ENCODE data around the gene IGSF21. TPM values are rescaled to one million over a fixed set of nuclear protein-coding genes. Genes with fewer than 3 reads are reported as not detected.

IGSF21 gene
- total RNA-seq, result not detected

DNA sequence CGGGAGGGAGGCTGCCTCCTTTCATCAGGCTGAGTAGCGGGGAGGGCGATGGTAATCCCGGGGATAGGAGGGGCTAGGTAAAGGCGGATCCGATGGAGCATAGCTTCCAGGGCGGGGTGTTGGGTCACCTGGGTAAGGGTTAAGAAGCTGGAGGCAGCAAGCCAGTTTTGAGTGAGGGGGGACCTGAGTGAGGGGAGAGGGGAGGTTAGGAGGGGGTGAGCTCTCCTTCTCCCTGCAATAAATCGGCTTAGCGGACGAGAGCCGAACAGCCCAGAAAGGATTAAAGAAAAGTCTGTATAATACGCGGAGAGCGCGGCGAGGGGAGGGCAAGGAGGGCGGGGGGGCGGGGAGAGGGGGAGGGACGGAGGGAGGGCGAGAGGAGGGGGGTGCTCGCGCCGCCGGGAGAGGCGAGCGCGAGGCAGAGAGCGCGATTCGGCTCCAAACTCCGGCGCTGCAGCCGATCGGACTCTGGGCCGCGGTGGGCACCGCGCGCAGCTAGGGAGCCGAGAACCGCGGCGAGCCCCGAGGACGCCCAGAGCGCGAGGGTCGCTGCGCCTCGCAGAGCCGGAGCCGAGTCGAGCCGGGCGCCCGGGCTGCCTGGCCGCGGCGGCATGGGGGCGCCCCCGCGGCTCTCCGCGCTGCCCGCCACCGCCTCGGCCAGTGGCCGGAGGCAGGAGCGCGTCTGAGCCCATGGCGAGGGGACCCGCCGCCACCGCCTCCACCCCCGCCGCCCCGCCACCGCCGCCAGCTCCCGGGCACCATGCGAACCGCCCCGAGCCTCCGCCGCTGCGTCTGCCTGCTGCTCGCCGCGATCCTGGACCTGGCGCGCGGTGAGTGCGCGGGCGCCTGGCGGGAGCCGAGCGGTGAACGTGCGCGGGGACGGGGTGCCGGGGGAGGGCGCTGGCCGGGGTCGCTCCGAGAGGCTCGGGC is at the start of gene IGSF21:
TSS of gene IGSF21 (plus strand) at position 430 of the 930 bp plus-strand sequence. CDS start at position 761, 331 bp downstream.
- Histone ChIP-seq H3K4me3 (peak within 1 kb of the TSS in 1 of 4 donors; percentile 24), H3K4me1 (peaks cover 0 to 20% (median 0%) of the 10 kb centered on the region in 4 donors), H3K27me3 (peaks cover 0 to 31% of the 10 kb centered on the region in 2 donors), H3K9me3 (no peaks in the 10 kb centered on the region), H3K27ac (no peak within 1 kb of the TSS), H3K36me3 (no peaks in the 10 kb centered on the region)
- TF ChIP-seq, protein P1, sequence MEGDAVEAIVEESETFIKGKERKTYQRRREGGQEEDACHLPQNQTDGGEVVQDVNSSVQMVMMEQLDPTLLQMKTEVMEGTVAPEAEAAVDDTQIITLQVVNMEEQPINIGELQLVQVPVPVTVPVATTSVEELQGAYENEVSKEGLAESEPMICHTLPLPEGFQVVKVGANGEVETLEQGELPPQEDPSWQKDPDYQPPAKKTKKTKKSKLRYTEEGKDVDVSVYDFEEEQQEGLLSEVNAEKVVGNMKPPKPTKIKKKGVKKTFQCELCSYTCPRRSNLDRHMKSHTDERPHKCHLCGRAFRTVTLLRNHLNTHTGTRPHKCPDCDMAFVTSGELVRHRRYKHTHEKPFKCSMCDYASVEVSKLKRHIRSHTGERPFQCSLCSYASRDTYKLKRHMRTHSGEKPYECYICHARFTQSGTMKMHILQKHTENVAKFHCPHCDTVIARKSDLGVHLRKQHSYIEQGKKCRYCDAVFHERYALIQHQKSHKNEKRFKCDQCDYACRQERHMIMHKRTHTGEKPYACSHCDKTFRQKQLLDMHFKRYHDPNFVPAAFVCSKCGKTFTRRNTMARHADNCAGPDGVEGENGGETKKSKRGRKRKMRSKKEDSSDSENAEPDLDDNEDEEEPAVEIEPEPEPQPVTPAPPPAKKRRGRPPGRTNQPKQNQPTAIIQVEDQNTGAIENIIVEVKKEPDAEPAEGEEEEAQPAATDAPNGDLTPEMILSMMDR (IDR thresholded peaks at IDR 0.05), result no peak
- TF ChIP-seq POLR2A (IDR thresholded peaks at IDR 0.05), result no peak
- DNase-seq, result no peak

DNA sequence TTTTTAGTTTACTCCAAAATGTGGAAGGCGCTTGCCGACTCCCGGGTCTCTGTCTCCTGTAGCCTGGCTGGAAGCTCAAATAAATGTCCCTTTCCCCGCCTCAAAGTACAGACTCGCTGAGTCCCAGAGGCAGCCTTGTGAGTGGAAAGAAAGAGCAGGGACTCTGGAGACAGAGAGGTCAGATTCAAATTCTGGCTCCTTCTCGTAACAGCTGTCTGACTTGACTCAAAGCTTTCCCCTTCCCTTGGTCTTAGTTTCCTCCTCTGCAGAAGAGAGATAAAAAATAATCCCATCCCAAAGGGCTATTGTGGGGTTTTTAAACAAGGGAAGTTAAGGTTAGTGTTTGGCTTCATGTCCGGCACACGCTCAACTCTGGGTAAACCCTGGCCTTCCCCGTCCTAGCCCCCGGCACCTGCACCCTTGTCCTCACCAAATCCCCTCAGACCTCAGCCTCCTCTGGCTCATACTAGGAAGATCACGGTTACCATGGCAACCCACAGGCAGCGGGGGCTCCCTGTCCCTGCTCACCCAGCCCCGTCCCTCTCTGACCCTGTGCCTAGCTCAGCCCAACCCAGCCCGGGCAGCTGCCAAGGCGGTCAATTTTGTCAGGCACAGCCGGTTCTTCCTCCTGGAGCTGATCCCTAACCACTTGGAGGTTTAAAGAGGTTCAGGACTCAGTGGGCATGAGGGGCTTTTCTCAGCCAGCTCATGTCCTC is 49.2 kb upstream of the IGSF21 start:
- Histone ChIP-seq H3K4me3 (no peak overlapping the region), H3K27ac (no peak overlapping the region), H3K36me3 (no peaks in the 10 kb centered on the region), H3K27me3 (no peaks in the 10 kb centered on the region), H3K4me1 (no peaks in the 10 kb centered on the region), H3K9me3 (no peaks in the 10 kb centered on the region)
- DNase-seq, result no peak
- TF ChIP-seq POLR2A (IDR thresholded peaks at IDR 0.05), result no peak
- TF ChIP-seq, protein P1 (IDR thresholded peaks at IDR 0.05), result no peak

DNA sequence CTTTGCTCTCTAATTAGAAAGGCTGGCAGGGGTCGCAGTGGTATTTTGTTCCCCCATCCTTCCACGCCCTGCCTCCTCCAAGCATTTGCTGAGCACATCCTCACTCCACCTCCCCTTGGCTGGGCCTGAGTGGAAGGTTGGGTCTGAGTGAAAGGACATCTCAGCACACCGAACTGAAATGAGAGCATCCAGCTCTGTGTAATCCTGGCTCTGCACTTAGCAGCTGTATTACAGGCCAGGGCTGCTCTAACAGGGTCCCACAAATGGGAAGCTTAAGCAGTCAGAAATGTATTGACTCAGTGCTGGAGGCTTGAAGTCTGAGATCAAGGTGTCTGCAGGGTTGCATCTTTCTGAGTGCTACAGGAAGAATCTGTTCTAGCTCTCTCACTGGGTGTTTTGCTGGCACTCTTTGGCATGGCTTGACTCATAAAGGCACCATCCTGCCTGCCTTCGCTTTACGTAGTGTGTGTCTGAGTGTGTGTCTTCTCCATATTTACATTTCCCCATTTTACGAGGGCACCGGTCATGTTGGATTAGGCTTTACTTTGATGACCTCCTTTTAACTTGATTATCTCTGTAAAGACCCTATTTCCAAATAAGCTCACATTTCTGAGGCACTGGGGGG is 48.5 kb upstream of the IGSF21 start:
- no peak for DNase-seq
- Histone ChIP-seq H3K4me3 (no peak overlapping the region), H3K36me3 (no peaks in the 10 kb centered on the region), H3K9me3 (no peaks in the 10 kb centered on the region), H3K27me3 (no peaks in the 10 kb centered on the region), H3K4me1 (no peaks in the 10 kb centered on the region), H3K27ac (no peak overlapping the region)
- TF ChIP-seq, protein P1 (IDR thresholded peaks at IDR 0.05), result no peak
- TF ChIP-seq POLR2A (IDR thresholded peaks at IDR 0.05), result no peak

DNA sequence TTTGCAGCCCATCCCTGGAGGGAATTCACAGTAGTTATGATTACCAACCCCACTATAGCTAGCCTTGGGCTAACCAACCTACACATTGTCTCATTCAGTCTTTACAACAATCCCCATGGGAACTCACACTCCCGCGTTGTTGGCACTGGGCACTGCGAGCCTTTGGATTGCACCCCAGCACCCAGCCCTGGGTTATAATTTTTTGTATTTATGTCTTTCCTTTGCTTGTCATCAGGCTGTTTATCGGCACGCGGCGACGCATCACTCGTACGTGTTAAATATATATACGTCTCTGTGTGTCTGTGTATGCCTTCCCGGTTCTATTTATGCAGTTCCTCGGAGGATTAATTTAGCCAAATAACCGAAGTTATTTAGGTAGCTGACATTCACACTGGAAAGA is 47.2 kb upstream of the IGSF21 start:
- Histone ChIP-seq H3K36me3 (no peaks in the 10 kb centered on the region), H3K4me1 (no peaks in the 10 kb centered on the region), H3K4me3 (no peak overlapping the region), H3K27me3 (no peaks in the 10 kb centered on the region), H3K9me3 (no peaks in the 10 kb centered on the region), H3K27ac (no peak overlapping the region)
- TF ChIP-seq, protein P1 (IDR thresholded peaks at IDR 0.05), result no peak
- TF ChIP-seq POLR2A (IDR thresholded peaks at IDR 0.05), result no peak
- DNase-seq, result no peak

DNA sequence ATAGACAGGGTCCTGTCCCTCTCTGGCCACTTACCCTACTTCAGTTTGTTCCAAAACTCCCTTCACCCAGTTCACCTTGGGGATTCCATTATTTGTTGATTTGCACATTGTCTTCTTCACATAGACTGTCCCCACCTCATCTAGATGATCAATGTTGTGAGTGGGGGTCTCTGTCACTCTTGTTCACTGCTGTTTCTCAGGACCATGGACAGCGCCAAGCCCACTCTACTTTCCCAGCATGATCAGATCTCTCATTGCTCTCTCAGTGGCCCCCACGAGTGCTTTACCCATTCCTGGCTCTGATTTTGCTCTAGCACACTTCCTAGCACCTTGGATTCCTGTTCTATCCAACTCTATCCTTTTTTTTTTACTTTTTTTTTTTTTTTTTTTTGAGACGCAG is 45.4 kb upstream of the IGSF21 start:
- H3K9me3 ChIP-seq, result no peaks in the 10 kb centered on the region
- TF ChIP-seq POLR2A (IDR thresholded peaks at IDR 0.05), result no peak
- TF ChIP-seq, protein P1 (IDR thresholded peaks at IDR 0.05), result no peak
- no peaks in the 10 kb centered on the region for H3K36me3 ChIP-seq
- no peaks in the 10 kb centered on the region for H3K27me3 ChIP-seq
- no peaks in the 10 kb centered on the region for H3K4me1 ChIP-seq
- H3K27ac ChIP-seq, result no peak overlapping the region
- H3K4me3 ChIP-seq, result no peak overlapping the region
- DNase-seq, result no peak
